ENCODE results near the gene PIP4P1. TPM values are rescaled to one million over a fixed set of nuclear protein-coding genes. Genes with fewer than 3 reads are reported as not detected.
"Not testable (repeated sequence)": the region's sequence is repeated elsewhere in the genome, so short reads cannot be mapped to it uniquely, and the experiment has no call there.

PIP4P1 gene
- total and polyA plus RNA-seq, 4 donors, result 22.2 to 46.7 (median 31.5) TPM

DNA sequence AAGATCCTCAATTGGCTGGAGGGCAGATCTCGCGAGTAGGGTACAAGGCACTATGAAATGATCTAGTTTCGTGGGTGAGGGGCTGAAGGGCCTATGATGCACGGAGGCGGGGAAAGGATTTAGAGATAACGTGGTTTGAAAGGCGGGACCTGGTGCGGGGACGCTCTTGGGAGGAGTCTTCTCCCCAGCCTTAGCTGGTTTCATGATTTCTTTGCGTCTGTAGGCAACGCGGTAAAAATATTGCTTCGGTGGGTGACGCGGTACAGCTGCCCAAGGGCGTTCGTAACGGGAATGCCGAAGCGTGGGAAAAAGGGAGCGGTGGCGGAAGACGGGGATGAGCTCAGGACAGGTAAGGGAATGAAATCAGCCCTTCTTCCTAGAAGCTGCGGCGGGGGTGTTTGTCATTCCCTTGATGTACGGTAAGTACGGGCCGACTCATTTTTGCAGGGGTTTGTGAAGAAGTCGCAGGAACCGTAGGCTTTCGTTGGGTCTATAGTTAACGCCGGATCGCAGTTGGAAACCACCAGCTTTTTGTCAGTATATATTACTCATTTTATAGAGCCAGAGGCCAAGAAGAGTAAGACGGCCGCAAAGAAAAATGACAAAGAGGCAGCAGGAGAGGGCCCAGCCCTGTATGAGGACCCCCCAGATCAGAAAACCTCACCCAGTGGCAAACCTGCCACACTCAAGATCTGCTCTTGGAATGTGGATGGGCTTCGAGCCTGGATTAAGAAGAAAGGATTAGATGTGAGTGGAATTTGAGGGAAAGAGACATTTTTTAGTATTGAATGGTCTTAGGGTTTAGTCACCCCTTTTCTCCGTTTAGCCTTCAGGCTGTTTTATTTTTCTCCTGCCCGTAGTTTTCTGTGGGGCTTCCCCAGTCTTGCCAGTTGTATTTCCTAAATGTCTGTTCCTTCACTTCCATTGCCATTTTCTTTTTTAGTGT is 5.6 kb downstream of the PIP4P1 start:
- Histone ChIP-seq H3K4me1 (ENCODE audit: control insufficient read depth in 5 of 5, insufficient read depth in 5 of 5, low read length in 5 of 5) (peaks cover 0 to 20% (median 12%) of the 10 kb centered on the region in 5 donors), H3K4me3 (peak overlapping the region; percentile 74), H3K27ac (ENCODE audit: low read depth in 1 of 2, low read length in 1 of 2) (peak overlapping the region; percentile 96), H3K9me3 (ENCODE audit: control insufficient read depth in 4 of 4, insufficient read depth in 3 of 4, low read length in 3 of 4) (no peaks in the 10 kb centered on the region), H3K36me3 (ENCODE audit: control insufficient read depth in 4 of 4, insufficient read depth in 4 of 4, low read length in 4 of 4) (peaks cover 20 to 39% (median 30%) of the 10 kb centered on the region in 4 donors), H3K27me3 (ENCODE audit: control insufficient read depth in 3 of 3, insufficient read depth in 3 of 3, low read length in 2 of 3) (no peaks in the 10 kb centered on the region), H3K9ac (ENCODE audit: insufficient read depth in 1 of 2, low read length in 2 of 2) (peak overlapping the region; percentile 87 to 93)
- TF ChIP-seq, protein P1, sequence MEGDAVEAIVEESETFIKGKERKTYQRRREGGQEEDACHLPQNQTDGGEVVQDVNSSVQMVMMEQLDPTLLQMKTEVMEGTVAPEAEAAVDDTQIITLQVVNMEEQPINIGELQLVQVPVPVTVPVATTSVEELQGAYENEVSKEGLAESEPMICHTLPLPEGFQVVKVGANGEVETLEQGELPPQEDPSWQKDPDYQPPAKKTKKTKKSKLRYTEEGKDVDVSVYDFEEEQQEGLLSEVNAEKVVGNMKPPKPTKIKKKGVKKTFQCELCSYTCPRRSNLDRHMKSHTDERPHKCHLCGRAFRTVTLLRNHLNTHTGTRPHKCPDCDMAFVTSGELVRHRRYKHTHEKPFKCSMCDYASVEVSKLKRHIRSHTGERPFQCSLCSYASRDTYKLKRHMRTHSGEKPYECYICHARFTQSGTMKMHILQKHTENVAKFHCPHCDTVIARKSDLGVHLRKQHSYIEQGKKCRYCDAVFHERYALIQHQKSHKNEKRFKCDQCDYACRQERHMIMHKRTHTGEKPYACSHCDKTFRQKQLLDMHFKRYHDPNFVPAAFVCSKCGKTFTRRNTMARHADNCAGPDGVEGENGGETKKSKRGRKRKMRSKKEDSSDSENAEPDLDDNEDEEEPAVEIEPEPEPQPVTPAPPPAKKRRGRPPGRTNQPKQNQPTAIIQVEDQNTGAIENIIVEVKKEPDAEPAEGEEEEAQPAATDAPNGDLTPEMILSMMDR (IDR thresholded peaks at IDR 0.05; ENCODE audit: control extremely low read depth, extremely low read depth), result no peak
- DNase-seq (peak in 1 of 3 donors; percentile 20), ATAC-seq (ENCODE audit: insufficient read depth, low FRiP score) (peak; percentile 67)
- WGBS, 2 donors, result 1% methylated on average over 39 of the region's 39 CpGs

DNA sequence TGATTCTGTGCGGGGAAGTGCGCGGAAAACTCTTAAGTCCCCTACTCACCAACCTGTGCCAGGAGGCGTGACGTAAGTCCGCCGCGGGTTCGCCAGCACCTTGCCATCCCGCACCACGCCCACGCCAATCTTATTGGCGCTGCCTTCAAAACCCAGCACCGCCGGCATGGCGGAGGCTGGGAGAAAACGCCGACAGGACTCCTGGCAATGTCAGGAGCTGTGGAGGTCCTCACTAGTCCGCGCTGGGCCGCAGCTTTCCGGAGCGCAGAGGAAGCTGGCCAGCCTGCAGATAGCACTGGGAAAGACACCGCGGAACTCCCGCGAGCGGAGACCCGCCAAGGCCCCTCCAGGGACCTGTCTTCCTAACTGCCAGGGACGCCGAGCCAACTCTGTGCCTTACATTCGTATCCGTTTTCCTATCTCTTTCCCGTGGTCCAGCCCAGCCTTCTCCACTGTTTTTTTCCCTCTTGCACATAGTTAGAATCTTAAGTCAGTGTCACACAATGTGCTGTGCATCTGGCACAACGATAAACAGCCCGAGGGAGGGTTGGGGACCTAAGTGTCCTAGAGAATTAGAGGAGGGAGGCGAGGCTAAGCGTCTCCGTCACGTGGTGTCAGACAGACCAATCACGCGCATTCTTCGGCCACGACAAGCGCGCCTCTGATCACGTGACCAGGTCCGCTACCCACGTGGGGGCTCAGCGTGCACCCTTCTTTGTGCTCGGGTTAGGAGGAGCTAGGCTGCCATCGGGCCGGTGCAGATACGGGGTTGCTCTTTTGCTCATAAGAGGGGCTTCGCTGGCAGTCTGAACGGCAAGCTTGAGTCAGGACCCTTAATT is 6.5 kb downstream of the PIP4P1 start, which contains the start of the genes APEX1 and OSGEP:
Gene APEX1 (plus strand): TSS at position 711 of the 839 bp plus-strand sequence. CDS start 420 bp downstream, outside the sequence.
Gene OSGEP (minus strand): TSS at position 297 of the 839 bp plus-strand sequence. CDS start 129 bp downstream, at position 168.
- 0% methylated on average over 56 of the region's 56 CpGs for WGBS, 2 donors
- Histone ChIP-seq H3K4me3 (peak within 1 kb of the TSS; percentile 74), H3K9ac (ENCODE audit: insufficient read depth in 1 of 2, low read length in 2 of 2) (peak within 1 kb of the TSS; percentile 87 to 93), H3K27ac (ENCODE audit: low read depth in 1 of 2, low read length in 1 of 2) (peak within 1 kb of the TSS; percentile 96), H3K36me3 (ENCODE audit: control insufficient read depth in 4 of 4, insufficient read depth in 4 of 4, low read length in 4 of 4) (peaks cover 25 to 45% (median 36%) of the 10 kb centered on the region in 4 donors), H3K4me1 (ENCODE audit: control insufficient read depth in 5 of 5, insufficient read depth in 5 of 5, low read length in 5 of 5) (peaks cover 0 to 11% (median 5%) of the 10 kb centered on the region in 5 donors), H3K9me3 (ENCODE audit: control insufficient read depth in 4 of 4, insufficient read depth in 3 of 4, low read length in 3 of 4) (no peaks in the 10 kb centered on the region), H3K27me3 (ENCODE audit: control insufficient read depth in 3 of 3, insufficient read depth in 3 of 3, low read length in 2 of 3) (no peaks in the 10 kb centered on the region)
- TF ChIP-seq, protein P1 (IDR thresholded peaks at IDR 0.05; ENCODE audit: control extremely low read depth, extremely low read depth), result no peak
- DNase-seq (peak; percentile 99 to 100 (median 99)), ATAC-seq (ENCODE audit: insufficient read depth, low FRiP score) (peak; percentile 88)

DNA sequence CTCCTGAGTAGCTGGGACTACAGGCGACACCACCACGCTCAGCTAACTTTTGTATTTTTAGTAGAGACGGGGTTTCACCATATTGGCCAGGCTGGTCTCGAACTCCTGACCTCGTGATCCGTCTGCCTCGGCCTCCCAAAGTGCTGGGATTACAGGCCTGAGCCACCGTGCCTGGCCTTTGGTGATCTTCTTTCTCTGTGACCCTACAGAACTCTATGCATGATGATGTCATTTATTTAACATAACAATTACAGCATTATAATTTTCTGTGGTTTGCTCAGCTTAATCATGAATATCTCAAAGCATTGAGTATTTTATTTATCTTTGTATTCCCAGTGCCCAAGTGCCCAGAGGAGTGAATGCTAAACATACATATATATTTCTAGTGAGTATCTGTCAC is 8.4 kb downstream of the PIP4P1 start:
- WGBS, 2 donors, result 94% methylated on average over 8 of the region's 8 CpGs
- H3K27me3 ChIP-seq (ENCODE audit: control insufficient read depth in 3 of 3, insufficient read depth in 3 of 3, low read length in 2 of 3); ATAC-seq (ENCODE audit: insufficient read depth, low FRiP score); H3K9me3 ChIP-seq (ENCODE audit: control insufficient read depth in 4 of 4, insufficient read depth in 3 of 4, low read length in 3 of 4); H3K27ac ChIP-seq (ENCODE audit: low read depth in 1 of 2, low read length in 1 of 2); DNase-seq; H3K9ac ChIP-seq (ENCODE audit: insufficient read depth in 1 of 2, low read length in 2 of 2); H3K4me3 ChIP-seq: not testable (repeated sequence)
- H3K4me1 ChIP-seq (ENCODE audit: control insufficient read depth in 5 of 5, insufficient read depth in 5 of 5, low read length in 5 of 5), result peaks cover 0 to 11% (median 5%) of the 10 kb centered on the region in 5 donors
- H3K36me3 ChIP-seq (ENCODE audit: control insufficient read depth in 4 of 4, insufficient read depth in 4 of 4, low read length in 4 of 4), result peaks cover 34 to 49% (median 39%) of the 10 kb centered on the region in 4 donors
